GM19372 (cell line): ENCODE data around the gene CKAP4.

Source experiments
- ATAC-seq: cut with Tn5 transposase; IDR thresholded peaks from one replicate; pipeline ENCODE4 v1.9.1; 2021; ENCODE audit warnings: mild to moderate bottlenecking, low read depth, moderate library complexity; ENCODE audit not compliant: unreplicated experiment

CKAP4 gene

DNA sequence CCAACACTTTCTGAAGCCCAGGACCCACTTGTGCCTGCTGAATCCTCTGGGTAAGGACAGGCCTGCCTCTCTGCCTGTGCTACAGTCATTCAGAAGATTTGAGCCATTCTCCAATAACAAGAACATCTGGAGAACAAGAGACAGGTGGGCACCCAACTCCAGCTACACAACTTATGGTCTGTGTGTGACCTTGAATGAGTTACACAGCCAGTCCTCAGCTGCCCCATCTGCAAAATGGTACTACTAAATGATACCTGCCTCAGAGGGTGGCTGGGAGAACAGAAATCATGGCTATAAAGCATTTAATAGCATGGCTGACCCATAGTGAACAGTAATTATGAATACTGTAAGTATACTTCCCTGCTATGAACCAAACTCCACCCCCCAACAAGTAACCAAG is 4.2 kb downstream of the CKAP4 start:
- no peak for ATAC-seq

DNA sequence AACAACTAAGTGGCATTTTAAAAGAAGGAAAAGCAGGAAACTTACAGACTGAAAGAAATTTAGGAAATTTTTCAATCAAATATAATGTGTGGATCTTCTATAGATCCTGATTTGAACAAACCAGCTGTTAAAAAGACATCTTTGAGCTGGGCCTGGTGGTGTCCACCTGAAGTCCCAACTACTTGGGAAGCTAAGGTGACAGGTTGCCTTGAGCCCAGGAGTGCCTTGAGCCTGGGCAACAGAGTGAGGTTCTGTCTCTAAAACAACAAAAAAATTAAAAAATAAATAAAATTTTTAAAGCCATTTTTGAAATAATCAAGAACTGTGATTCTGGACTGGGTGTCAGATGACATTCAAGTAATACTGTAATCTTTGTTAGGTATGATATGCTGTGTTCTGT is 7.0 kb downstream of the CKAP4 start:
- no peak for ATAC-seq

DNA sequence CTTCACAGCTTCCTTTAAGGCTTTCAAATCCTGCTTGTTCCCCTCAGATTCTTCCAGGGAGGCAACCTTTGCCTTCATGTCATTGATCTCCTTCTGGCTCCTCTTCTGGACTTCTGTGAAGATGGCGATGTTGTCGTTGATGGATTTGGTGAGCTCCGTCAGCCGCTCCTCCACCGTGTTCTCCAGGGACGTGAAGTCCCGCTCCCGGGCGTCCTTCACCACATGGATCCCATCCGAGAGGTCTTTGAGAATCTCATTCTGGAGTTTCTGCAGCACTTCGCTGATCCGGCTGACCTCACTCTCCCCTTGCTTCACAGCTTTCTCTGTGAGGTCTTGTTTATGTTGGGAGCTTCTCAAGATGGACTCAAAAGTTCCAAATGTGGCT is 7.9 kb downstream of the CKAP4 start:
- ATAC-seq = no peak

DNA sequence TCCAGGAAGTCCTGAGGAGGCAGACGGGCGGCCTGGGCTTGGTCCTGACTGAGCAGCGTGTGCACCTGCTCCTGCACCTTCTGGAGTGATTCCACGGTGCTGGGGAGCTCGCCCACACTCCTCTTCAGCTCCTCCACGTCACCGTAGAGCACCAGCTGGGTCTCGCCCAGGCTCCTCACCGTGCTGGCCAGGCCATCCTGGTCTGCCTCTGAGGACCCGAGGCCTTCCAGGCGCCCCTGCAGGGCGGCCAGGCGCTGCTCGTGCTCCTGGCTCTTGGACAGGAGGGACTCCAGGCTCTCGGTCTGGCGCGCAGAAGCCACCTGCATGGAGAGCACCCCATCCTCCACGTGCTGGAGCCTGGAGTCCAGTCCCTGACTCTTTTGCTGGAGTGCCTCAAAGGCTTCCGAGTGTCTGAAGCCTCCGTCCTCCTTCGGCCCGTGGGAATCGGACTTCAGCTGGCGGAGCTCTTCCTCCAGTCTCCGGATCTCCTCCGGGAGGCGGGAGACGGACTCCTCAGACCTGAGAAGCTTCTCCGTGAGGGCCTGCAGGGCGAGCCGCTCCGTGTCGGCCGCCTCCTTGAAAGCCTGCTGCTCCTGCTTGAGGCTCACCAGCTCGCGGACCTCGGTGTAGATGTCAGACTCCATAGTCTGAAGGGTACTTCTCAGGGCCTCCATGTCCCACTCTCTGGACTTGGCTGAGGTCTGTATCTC is 8.4 kb downstream of the CKAP4 start:
- ATAC-seq = no peak

DNA sequence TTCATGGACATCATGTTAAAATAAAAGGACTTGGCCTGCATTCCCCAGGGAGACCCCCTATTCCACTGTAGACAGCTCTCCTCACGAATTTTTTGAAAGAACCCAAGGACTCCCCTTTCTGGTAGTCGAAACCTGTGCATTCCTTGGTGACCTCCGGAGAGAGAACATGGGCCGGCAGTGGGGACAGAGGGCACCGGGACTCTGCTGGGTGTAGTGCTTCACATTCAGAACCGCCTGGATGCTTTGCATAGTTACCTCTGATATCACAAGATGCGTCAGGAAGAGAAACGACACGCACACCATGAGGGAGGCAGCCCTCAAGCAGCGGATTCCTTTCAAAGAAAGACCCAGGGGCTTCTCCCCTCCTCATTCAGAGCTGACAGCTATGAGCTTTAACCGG is 9.7 kb downstream of the CKAP4 start:
- ATAC-seq = no peak

DNA sequence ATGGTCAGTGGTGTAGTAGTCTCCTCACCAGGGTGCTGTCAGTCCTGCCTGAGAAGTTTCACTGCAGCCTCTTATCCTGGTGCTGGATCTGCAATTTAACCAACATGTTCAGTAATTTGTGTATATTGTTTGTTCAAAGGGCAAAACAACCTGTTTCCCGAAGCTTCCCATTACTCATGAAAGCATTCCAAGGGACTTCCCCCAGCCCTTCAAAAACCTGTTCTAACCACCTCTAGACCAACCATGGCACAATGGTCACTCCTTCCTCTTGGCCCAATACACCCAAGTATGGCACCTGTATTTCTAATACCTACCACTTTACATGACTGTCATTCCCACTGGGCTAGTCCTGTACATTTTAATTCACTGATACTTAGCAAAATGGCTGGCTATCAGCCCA is 12.1 kb downstream of the CKAP4 start:
- ATAC-seq = no peak

GRCh38 chr12:106234449-106234848 is 13.4 kb downstream of the CKAP4 start:
- ATAC-seq = no peak

DNA sequence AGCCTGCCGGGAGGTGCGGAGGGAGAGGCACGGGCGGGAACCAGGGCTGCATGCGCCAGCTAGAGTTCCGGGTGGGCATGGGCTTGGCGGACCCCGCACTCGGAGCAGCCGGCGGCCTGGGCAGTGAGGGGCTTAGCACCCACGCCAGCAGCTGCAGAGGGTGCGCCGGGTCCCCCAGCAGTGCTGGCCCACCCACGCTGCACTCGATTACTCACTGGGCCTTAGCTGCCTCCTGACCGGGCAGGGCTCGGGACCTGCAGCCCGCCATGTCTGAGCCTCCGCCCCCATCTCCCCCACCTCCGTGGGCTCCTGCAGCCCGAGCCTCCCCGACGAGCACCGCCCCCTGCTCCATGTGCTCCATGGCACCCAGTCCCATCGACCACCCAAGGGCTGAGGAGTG is 14.8 kb downstream of the CKAP4 start:
- ATAC-seq = no peak

GRCh38 chr12:106229036-106229591 is 18.7 kb downstream of the CKAP4 start:
- ATAC-seq = no peak

- ATAC-seq = no peak
These were observed 19.5 kb downstream of the CKAP4 start for GRCh38 chr12:106228320-106228710.

- no peak for ATAC-seq
These were observed 20.0 kb downstream of the CKAP4 start for GRCh38 chr12:106227641-106228319.

DNA sequence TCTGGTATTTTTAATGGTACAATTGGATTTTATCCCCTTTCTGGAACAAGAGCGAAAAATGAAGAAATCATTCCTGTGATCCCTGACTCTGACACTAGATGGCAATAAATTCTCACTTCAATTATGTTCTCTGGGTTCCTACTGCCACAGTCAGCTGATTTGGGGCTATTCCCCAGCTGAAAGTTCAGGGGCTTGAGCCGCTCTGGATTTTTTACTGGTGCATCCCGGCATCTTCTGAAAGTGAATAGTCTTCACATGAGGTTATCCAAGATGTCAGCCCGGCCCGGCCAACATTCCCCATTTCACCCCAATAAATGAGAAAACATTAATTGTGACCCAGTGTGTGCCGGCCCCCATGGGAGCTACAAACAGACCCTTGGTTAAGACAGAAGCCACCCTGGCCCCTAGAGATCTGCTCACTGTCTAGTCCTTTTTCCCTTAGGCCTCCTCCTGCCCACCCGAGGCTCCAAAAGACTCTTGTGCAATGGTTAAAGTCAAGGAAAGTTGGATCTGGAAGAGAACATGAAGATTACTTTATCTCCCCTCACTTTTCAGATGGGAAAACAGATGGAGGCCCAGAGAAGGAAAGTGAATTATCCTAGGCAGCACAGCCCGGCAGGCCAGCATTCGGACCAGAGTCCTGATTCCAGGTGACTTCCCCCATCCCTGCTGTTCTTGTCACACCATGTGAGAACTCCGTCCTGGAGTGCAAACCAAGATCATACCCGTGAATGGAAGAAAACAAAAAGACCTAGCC is 20.8 kb downstream of the CKAP4 start:
- ATAC-seq = no peak

DNA sequence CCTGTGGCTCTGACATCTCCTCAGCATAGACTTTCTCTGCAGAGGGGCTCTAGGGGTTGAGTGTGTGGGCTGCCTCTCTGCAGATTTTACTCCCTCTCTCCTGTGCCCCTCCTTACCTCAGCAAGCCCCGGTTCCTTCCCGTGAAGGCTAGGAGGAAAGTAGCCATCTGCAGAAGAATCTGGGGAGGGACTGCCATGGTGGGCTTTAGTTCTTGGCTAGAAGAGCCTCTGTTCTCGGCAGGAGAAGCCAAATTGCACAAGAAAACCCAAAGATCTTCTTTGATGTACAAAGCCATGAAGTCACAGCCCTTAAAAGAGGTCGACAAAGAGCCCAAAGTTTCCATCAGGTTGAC is 23.5 kb downstream of the CKAP4 start:
- ATAC-seq = no peak

- ATAC-seq = no peak
These were observed 24.1 kb downstream of the CKAP4 start for GRCh38 chr12:106223485-106224354.

DNA sequence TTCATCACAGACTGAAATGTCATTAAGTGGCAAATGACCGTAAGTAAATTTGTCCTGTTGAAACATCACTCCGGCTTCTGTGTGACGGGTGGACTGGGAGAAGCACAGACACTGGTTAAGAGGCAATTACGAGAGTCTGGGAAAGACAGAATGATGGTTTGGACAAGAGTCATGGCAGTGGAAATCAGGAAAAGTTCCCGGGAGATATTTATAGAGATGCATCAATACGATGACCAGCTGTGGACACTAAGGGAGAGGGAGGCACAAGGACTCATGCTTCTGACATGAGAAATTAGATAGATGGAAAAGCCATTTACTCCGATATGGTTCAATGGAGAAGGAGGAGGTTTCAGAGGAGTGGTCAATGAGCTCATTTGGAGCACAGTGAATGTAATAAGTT is 27.3 kb downstream of the CKAP4 start:
- no peak for ATAC-seq

DNA sequence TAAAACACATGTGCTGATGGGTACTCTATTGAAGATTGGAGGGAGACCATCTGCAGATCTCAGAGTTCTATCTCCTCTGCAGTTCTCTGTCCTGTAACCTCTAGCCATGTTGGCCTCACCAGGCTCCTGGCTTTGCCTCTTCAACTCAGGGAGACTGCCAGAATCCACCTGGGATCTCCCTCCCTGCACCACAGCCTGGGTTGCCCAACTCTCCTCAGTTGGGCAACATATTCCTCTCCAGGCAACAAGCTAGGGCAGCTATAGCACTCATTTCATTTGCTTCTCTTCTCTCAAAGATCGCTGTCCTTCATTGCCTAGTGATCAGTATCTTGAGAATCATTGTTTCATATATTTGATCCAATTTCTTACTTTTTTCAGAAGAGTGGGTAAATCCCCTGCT is 28.8 kb downstream of the CKAP4 start:
- no peak for ATAC-seq

GRCh38 chr12:106217706-106218105 is 30.1 kb downstream of the CKAP4 start:
- ATAC-seq = no peak

GRCh38 chr12:106214571-106214970 is 33.2 kb downstream of the CKAP4 start:
- no peak for ATAC-seq

GRCh38 chr12:106213662-106214061 is 34.2 kb downstream of the CKAP4 start:
- no peak for ATAC-seq

DNA sequence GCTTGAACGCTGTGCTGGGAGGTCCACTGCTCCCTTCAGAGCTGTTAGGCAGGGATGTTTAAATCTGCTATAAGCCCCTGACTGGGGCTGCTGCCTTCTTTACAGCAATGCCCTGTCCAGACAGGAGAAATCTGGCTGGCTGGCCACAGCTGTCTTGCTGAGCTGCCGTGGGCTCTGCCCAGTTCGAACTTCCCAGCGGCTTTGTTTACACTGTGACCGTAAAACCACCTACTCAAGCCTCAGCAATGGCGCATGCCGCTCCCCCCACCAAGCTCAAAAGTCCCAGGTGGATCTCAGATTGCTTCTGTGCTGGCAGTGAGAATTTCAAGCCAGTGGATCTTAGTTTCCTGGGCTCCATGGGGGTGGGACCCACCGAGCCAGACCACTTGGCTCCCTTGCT is 35.8 kb downstream of the CKAP4 start:
- no peak for ATAC-seq
